ENCODE data around the gene KY.
"Not testable (repeated sequence)": the region's sequence is repeated elsewhere in the genome, so short reads cannot be mapped to it uniquely, and the experiment has no call there.

The KY gene

DNA sequence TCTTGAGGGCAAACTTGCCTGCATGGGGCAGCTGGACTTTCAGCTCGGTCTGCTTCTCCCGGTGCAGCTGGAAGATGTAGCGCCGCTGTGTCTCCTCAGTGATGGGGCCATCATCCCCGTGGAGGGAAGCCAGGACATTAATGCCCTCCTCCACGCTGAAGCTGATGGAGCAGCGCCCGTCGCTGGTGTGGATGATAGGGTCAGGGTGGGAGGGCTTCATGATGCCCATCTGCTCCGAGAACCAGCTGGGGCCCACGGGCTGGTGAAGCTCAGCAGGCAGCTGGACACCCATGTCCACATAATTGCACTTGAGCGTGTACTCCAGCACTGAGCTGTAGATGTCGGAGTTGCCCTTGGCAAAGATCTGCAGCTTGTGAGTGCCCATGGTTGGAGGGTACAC, 46.9 kb downstream of the KY start:
- in situ Hi-C loops (cut with MboI; ENCODE audit: low sequenced_read_pairs): no loop called here

DNA sequence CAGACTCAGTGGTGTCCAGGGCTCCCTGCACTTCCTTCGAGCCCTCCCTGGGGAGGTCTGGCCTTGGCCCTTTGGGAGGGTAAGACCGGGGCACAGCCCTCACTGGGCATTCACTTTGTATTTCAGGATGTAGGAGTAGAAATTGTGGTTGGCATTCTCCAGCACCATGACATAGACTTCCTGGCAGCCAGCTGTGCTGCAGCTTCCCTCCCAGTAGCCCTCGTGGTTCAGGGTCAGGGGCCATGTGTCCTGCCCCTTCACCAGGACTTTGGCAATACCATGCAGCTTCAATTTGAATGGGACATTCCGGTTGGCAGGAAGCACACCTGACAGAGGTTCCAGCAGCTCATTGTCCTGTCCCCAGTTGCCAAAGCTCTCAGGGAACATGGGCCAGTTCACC, 47.3 kb downstream of the KY start:
- in situ Hi-C loops (cut with MboI; ENCODE audit: low sequenced_read_pairs): no loop called here

DNA sequence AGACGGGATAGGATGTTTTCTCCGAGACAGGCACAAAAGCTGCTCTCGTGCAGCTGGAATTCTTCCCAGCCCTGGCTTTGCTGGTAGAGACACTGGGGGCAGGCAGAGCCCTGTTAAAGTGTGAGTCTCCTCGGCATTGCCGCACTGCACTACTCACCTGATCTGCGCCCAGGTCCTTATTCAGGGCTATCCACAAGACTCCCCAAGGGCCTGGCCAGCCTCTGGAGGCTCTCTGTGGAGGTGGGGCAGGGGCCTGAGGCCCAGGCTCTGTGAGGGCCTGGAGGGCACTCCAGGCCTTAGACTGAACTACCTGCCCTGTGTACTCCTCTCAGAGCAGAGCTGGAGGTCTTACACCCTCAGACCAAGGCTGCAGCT, 48.4 kb downstream of the KY start:
- in situ Hi-C loops (cut with MboI; ENCODE audit: low sequenced_read_pairs): no loop called here

DNA sequence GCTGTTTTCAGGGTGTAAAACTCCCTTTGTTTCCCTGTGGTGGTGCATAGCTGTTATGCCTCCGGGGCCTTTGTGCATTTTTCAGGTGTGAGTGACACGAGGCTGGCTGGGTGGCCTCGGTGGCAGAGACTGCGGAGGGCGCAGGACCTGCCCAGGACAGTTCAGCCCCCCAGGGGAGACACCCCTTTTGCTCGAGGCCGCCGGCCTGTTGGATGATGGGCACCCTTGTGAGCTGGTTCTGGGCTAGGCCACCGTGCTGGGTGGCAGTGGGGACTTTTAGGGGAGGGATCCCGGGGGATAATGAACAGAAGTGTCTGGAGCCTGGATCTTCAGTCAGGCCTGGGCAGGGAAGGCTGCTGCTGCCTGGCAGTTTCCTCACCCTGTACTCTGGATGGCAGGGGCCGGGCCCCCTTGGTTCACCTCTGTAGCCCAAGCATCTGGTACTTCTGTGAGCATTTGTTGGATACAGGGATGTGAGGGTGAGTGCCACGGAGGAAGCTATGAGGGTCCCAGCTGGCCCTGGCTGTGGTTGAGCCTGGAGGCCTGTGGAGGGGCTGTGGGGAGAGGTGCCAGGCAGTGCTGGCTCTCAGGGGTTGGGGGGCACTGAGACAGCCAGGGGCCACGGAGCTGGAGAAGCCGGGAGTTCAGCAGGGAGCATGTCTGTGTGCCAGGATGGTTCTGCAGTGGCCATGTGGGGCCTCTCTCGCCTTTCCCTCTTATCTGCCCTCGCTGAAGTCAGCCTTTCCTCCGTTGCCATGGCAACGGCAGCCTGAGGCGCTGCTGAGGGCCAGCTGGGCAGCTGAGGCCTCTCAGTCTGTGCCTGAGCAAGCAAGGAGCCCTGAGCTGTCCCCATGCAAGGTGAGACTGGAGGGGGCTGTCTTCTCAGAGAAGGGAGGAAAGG, 49.0 kb downstream of the KY start:
- in situ Hi-C loops (cut with MboI; ENCODE audit: low sequenced_read_pairs): no loop called here

DNA sequence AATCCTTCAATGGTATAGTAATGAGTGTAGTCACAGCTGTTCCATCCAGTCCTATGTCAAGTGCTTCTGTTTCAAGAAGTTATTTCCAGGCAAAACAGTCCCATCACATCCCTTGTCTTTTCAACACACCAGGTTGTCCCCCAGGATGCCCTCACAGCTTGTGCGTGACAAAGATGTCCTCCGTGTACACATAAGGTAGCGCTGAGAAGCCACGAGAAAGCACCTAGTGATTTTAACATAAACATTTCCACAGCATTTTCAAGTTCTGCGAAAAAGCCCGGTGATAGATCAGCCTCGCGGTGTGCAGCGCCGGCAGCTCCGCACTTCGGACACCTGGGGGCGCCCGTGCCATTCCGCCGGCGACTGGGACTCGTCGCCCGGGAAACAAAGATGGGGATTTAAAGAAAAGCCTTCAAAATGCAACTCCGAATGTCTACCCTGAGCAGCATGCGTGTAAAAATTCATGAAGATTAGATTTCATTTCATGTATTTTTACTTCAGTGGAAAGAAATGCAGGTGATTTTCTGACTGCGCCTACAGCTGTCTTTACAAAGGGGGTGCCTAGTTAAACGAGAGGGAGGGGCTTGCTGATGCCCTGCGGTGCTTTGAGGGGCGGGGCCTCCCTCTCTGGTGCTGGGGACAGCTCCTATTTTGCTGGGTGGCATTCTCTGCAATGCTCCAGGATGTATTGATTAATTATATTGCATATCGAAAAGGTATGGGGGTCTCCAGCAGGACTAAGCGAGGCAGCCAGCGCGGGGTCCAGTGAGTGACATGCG, 49.9 kb downstream of the KY start:
- in situ Hi-C loops (cut with MboI; ENCODE audit: low sequenced_read_pairs): no loop called here

DNA sequence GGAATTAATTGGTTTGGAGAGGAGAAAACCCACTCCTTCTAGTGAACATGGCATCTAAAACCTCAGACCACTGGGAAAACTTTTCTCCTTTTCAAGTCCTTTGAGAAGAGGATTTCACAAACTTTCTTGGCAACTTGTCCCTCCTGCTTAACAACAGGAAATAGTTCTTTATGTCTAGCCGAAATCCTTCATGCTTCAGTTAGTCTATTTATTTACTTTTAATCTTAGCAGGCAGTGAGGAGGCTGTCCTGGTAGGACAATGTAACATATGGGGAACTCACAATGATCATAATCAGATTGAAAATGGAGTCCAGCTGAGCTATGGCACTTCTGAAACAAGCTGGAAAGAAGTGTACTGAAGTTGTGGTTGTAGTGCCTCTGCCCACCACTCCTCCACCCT, 50.6 kb downstream of the KY start:
- in situ Hi-C loops (cut with MboI; ENCODE audit: low sequenced_read_pairs): no loop called here

DNA sequence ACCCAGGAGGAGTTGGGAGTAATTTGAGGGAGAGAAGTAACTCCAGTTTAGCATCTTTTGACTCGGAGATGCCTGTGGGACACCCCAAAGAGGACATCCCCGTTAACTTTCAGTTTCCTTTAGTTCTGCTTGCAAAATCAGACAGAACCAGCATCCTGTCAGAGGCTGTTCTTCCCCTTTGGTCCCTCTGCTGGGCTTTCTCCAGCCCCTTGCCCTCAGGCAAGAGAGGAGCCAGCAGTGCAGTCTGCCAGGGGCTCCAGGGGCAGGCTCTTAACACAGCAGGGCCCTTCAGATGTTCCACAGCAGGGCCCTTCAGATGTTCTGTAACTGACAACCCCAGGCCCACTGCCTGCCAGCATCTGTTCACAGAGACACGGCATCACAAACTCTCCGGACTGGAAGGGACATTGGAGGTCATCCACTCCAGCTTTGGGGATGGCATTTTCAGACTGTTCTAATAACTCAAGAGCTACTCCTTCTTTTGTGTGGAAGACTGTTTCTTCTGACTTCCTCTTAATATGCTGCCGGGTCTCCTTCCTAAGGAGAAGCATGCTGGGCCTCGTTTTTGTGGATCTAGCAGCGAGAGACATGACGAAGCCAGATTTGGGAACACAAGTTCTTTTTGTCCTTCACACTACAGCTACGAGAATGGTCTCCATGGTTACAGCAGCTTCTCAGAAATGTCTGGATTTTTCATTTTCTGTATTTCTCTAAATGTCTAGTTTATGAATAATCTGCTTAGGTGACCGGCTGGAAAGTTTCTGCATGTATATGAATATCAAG, 51.9 kb downstream of the KY start:
- in situ Hi-C loops (cut with MboI; ENCODE audit: low sequenced_read_pairs): no loop called here

DNA sequence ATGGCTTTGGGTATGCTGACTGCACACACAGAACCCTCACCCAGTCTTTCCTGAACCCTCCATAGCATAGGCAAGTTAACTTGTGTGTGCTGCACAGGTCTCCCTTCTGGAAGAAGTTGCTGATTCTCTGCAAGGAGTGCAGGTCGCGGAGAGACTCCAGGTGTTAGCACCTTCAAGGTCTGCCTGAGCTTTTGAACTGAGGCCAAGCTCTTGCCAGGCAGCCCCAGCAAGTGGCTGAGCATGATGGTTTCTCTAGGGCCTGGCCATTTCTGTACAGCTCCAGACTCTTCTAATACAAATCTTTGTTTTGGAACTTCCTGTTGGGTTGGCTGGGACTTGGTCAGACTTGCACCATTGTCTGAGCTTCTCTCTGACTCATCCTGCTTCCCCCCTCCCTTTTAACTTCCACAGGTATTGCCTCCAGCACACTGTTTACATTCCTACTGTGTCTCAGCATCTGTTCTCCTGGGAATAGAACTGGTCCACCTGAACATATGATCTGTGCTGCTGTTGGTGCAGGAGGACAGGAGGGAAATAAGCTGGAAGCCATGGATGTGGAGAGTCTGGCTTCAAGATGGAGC, 53.3 kb downstream of the KY start:
- in situ Hi-C loops (cut with MboI; ENCODE audit: low sequenced_read_pairs): no loop called here

DNA sequence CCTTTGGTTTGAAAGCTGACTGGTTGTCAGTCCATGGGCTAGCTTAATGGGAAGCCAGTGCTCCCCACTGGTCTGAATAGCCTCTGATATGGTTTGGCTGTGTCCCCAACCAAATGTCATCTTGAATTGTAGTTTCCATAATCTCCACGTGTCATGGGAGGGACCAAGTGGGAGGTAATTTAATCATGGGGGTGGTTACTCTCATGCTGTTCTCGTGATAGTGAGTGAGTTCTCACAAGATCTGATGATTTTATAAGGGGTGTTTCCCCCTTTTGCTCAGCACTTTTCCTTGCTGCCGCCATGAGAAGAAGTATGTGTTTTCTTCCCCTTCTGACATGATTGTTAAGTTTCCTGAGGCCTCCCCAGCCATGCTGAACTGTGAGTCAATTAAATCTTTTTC, 55.8 kb downstream of the KY start:
- in situ Hi-C loops (cut with MboI; ENCODE audit: low sequenced_read_pairs): not testable (repeated sequence)

DNA sequence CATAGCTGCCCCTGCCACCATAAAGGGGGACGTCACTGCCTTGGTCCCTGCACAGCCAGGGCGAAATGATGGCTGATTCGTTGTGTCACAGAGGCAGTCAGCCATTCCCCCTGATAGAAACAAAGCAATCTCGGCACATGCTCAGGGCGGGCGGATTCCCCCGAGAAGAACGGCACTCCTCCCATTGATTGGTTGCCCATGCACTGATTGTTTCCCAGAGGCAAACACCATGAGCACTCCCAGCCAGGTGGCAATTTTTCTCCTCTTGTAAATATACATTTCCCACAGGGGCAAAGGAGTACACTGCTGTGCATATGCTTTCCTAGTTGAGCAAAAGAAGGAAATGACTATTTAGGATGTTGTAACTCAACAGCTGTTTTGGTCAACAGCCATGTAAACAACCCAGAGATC, 56.5 kb downstream of the KY start:
- in situ Hi-C loops (cut with MboI; ENCODE audit: low sequenced_read_pairs): no loop called here

DNA sequence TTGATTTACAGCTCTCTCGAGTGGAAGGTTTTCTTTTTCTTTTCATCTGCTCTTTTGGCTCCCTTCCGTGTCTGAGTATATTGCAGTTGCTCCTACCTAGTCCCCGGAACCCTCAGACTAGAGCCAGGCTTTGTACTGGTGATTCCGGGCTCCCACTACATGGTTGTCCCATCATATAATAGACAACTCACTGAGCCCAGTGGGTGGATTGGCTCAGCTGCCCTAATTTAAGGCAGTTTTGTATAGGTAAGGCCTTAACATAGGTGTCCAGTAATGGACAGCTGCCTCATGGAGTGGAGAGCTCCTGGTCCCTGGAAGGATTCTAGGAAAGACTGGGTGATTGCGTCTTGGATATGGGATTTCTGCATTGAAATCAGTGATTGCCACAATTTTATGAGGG, 58.0 kb downstream of the KY start:
- in situ Hi-C loops (cut with MboI; ENCODE audit: low sequenced_read_pairs): no loop called here

DNA sequence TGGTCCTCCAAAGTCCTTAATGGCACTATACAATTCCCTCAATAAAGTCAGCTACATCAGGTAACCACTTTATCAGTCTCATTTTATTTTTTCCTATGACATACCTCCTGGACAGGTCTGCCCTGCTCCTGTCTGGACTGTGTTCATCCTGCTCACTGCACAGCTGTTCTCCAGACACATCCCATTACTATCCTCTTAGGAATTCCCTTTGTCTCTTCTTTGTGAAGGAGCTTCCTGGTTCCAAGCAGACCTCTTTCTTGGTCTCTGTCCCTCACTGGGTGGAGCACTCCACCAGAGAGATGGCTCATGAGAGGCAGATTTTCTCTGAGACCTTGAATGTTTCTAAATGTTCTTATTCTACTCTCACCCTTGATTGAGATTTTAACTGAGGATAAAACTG, 60.1 kb downstream of the KY start:
- in situ Hi-C loops (cut with MboI; ENCODE audit: low sequenced_read_pairs): no loop called here

DNA sequence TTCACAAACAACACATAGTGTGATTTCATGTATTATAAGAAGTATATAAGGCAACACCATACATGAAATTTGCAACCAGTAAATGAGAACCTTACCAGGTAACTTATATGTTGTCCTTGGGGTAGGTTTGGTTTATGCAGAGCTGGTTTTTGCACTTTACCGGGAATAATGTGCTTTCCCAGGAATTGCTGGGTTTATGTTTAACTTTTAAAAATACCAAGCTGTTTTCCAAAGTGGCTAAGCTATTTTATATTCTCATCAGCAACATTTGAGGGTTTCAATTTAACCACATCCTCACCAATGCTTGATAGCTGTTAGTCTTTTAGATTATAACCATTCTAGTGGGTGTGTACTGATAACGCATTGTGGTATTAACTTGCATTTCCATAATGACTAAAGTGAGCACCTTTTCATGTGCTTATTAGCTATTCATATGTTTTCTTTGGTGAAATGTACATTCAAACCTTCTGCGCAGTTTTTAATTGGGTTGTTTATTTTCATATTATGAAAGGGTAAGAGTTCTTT, 71.6 kb downstream of the KY start:
- in situ Hi-C loops (cut with MboI; ENCODE audit: low sequenced_read_pairs): no loop called here

DNA sequence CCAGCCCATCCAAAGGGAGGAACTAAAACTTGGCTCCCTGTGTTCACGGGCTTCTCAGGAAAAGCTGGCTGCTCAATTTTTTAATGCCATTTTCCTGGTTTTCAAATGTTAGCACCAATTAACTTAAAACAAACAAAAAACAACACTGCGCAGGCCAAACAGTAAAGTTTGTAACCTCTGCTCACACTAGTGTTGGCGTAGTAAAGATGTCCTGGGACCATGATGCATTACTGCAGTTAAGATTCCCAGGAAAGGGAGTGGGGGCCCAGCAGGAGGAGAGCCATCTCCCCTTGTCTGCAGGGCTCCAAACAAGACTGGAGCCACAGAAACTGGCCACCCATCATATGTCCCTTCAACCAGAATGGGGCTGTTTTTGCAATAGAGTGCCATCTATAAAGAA, 74.0 kb downstream of the KY start:
- in situ Hi-C loops (cut with MboI; ENCODE audit: low sequenced_read_pairs): no loop called here

DNA sequence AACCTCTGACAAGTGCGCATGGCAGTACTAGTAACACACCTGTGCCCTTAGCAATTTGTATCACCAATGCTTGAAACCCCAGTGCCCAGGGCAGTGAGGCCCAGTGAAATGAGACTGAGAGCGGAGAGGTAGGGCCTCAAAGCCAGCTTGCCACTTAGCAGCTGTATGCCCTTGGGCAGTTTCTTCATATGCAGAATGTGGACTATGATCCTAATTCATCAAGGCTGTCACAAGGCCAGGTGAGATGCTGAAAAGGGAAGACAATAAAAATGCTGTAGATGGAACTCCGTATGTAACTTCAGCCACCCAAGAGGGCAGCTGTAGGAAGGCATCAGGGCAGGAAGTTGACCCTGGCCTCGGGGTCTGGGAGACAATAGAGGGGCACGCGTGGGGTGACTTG, 74.4 kb downstream of the KY start:
- in situ Hi-C loops (cut with MboI; ENCODE audit: low sequenced_read_pairs): no loop called here

DNA sequence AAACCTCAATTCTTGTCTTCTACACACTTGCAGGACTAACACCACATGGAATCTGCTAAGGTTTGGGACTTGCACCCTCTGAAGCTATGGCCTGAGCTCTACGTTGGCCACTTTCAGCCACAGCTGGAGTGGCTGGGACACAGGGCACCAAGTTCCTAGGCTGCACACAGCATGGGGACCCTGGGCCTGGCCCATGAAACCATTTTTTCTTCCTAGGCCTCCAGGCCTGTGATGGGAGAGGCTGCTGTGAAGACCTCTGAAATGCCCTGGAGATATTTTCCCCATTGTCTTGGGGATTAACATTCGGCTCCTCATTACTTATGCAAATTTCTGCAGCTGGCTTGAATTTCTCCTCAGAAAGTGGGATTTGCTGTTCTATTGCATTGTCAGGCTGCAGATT, 80.9 kb downstream of the KY start:
- in situ Hi-C loops (cut with MboI; ENCODE audit: low sequenced_read_pairs): not testable (repeated sequence)

DNA sequence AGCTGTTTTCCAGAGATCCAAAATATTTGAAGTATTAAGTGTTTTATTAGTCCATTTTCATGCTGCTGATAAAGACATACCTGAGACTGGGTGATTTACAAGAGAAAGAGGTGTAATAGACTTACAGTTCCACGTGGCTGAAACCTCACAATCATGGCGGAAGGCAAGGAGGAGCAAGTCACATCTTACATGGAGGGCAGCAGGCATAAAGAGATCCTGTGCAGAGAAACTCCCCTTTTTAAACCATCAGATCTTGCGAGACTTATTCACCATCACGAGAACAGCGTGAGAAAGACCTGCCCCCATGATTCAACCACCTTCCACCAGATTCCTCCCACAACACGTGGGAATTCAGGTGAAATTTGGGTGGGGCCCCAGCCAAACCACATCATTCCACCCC, 82.0 kb downstream of the KY start:
- in situ Hi-C loops (cut with MboI; ENCODE audit: low sequenced_read_pairs): no loop called here

DNA sequence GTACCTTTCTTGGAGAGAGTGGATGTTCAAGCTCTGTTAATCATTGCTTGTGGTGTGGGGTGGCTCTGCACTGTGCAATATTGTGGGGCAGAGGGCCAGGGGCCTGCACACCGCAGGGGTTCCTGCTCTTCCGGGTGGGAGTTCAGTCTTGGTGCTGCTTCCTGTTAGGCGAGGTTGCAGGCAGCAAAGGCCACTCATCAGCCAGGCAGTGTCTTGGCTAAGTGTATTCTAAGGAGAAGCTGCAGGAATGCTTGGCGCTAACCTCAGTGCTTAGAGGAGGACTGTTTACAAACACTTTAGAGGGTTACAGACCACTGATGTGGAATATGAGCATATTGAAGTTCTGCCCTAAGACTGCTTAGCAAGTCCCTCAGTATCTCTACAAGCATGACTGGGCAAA, 83.2 kb downstream of the KY start:
- in situ Hi-C loops (cut with MboI; ENCODE audit: low sequenced_read_pairs): no loop called here

DNA sequence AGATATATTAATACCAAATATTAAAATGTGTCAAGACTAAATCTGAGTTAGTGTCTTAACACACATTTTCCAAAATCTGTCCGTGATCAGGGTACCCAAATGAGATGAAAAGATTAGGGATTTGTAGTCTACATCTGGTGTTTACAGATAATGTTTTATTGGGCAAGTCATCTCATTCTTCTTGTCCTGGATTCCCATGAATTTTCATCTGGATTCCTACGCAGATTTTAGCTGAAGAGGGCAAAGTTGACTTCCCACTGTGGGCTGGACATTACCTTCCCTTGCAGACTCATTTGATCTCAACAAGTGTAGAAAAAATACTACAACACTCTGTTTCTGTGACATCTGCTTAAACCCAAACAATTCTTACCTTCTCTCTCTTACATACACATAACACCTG, 85.8 kb downstream of the KY start:
- in situ Hi-C loops (cut with MboI; ENCODE audit: low sequenced_read_pairs): no loop called here

DNA sequence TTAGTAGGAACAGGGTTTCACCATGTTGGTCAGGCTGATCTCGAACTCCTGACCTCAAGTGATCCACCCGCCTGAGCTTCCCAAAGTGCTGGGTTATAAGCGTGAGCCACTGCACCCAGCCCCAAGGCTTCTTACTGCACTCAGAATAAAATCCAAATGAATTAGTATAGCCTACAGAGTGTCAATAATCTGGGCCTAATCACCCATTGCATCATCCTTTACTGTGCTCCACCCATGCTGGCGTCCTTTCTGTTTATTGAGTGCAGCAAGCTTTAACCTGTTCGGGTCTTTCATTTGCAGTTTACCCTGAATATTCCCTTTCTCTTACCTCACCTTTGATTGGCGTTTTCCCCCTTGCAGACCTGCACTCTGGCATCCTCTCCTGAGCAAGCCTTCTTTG, 87.2 kb downstream of the KY start:
- in situ Hi-C loops (cut with MboI; ENCODE audit: low sequenced_read_pairs): no loop called here

DNA sequence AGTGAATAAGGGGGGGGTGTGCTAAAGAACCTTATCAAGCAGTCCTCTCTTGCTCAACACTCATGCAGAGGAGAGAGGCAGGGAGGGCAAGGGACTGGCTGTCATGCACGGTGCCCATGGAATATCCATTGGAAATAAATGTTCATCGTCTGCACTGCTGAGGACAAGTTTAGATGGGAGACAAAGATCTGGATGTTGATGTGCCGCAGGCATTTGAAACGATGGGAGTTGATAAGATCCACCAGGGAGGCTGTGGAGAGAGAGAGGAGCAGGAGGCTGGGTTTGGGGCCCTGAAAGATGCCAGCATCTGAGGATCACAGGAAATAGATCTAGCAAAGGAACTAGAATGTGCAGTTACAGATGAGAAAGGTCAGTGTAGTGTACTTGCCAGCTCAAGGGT, 88.8 kb downstream of the KY start:
- in situ Hi-C loops (cut with MboI; ENCODE audit: low sequenced_read_pairs): no loop called here

Data from HL-60/S4 (cell line).